SK-MEL-5 (cell line): ENCODE data around the gene ENTPD6. TPM values are rescaled to one million over a fixed set of nuclear protein-coding genes. Genes with fewer than 3 reads are reported as not detected.

Source experiments
- DNase-seq: peaks from one replicate; pipeline ENCODE4 v3.0.0-alpha.2; 2016; ENCODE audit warnings: low read depth, low spot score
- in situ Hi-C: cut with HindIII; loops from 2 replicates; pipeline ENCODE4 v1.10.0; 2016; ENCODE audit warnings: low sequenced_read_pairs, high pct_unique_total_duplicates, low pct_unique_long_range_greater_than_20kb
- total RNA-seq: library from RNA; depleted of rRNA; stranded (reverse); fragments of >200 nt; shearing (Covaris generic); gene quantifications from 2 replicates; pipeline ENCODE4 v1.2.3, GENCODE V29; 2014

The ENTPD6 gene
- total RNA-seq, 1 experiment from 2014 or later, result 236 TPM

- in situ Hi-C loops, result no loop called here
- no peak for DNase-seq
Observed at GRCh38 chr20:25217161-25218108, 21.9 kb downstream of the ENTPD6 start.

- in situ Hi-C loops, result no loop called here
- DNase-seq, result no peak
Observed at GRCh38 chr20:25218109-25218486, 22.6 kb downstream of the ENTPD6 start.

GRCh38 chr20:25218492-25218891, 23.0 kb downstream of the ENTPD6 start:
- in situ Hi-C loops, result no loop called here

DNA sequence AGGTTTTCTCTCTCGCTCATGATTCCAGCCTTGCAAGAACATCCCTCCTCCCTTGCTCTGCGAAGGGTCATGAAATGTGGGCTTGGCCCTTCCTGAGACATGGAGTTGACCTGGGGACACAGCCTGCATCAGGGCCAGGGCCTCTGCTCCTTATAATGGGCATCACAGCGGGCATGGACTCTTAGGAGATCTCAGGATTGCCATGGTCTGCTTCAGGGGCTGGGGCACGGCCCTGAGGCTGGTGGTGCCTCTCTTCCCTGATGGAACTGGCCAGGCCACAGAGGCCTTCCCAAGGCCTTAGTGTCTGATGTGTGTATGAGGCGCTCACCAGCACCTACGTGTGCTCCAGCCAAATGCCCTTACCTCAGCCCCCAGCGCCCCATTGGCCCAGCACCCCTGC, 23.9 kb downstream of the ENTPD6 start:
- in situ Hi-C loops, result no loop called here
- DNase-seq, result no peak

More at GRCh38 chr20:25218492-25218891, 23.0 kb downstream of the ENTPD6 start:
- no peak for DNase-seq

DNA sequence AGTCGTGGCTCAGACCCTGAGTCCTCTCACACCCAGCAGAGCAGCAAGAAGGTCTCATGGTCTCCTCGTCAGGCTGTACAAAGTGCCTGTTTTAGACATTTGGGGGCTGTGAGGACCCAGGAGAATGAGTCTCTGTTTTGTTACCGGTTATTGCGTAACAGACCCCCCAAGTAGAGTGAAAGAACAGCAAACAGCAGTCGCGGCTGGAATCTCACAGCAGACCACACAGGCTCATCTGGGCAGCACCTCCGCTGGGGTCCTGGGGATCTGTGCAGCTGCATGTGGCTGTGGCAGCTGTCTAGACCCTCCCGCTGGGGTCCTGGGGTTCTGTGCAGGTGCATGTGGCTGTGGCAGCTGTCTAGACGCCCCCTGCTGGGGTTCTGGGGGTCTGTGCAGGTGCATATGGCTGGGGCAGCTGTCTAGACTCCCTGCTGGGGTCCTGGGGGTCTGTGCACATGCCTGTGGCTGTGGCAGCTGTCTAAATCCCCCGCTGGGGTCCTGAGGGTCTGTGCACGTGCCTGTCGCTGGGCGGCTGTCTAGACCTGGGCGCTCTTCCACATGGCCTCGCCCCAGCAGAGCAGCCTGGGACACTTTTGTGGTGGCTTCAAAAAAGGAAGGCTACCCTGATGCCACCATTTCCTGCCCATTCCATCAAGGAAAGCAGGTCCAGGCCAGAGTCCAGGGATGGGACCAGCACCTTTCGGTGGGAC, 24.7 kb downstream of the ENTPD6 start:
- no peak for DNase-seq
- in situ Hi-C loops, result no loop called here

DNA sequence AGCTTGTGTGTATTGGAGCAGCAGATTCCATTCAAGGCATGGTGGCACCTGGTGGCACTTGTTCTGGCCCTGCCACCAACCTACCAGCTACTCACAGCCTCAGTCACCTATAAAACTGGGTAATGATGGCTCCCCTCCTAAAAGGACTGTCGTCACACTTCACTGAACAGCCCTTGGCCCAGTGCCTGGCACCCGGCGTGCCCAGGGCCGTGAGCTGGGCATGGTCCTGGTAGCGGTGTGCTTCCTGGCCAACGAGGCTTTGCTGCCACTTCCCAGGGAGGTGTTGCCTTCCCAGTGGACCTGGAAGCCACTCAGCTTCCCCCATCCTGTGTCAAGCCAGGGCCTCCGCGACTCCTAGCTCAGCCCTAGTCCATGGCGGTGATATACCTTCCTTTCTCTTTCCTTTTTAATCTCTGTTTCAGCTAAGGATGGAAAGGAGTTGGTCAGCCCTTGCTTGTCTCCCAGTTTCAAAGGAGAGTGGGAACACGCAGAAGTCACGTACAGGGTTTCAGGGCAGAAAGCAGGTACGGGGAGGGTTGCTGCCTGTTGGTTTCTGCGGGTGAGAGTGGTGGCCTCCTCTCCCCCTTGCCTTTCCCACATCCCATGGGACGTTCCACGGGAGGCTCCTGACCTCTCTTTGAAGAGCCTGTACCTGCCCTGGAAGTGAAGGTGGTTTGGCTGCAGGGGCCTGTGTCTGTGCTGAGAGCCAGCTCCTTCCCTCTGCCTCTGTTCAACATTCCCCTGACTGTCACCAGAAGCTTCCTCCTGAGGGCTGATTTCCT, 25.5 kb downstream of the ENTPD6 start:
- no peak for DNase-seq
- in situ Hi-C loops, result no loop called here

GRCh38 chr20:25221592-25222460, 26.3 kb downstream of the ENTPD6 start:
- no peak for DNase-seq
- in situ Hi-C loops, result no loop called here

DNA sequence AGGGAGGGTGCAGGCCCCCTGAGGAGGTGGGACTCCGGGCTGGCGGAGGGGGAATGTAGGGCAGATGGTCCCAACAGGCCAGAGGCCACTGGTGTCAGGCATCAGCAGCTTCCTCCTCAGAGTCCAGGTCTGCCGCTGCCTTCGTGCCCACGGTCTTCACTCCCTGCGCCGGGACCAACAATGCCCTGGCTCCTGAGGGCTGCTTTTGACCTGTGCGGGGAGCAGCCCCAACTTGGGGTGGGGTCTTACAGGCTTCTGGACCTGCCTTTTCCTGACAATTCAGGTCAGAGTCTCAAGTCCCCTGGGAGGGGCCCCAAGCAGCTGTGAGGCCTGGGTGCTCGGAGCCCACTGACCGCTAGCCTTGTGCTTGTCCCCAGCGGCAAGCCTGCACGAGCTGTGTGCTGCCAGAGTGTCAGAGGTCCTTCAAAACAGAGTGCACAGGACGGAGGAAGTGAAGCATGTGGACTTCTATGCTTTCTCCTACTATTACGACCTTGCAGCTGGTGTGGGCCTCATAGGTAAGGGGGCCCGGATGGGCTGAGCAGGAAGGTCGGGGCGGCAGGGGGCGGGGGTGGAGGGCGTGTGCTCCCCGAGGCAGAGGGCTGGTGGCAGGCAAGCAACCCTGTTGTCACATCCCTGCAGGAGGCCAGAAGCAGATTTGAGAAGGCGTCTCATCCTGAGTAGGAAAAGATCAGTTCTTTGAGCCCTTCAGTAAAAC, 27.1 kb downstream of the ENTPD6 start:
- DNase-seq, result no peak
- in situ Hi-C loops, result no loop called here

GRCh38 chr20:25223179-25223661, 27.7 kb downstream of the ENTPD6 start:
- peak; percentile 86 for DNase-seq
- in situ Hi-C loops, result no loop called here

GRCh38 chr20:25223765-25224720, 28.5 kb downstream of the ENTPD6 start:
- in situ Hi-C loops, result no loop called here
- no peak for DNase-seq

GRCh38 chr20:25224941-25225340, 29.4 kb downstream of the ENTPD6 start:
- no peak for DNase-seq

GRCh38 chr20:25225642-25226432, 30.3 kb downstream of the ENTPD6 start:
- no peak for DNase-seq
- in situ Hi-C loops, result no loop called here

More at GRCh38 chr20:25224941-25225340, 29.4 kb downstream of the ENTPD6 start:
- in situ Hi-C loops, result no loop called here

DNA sequence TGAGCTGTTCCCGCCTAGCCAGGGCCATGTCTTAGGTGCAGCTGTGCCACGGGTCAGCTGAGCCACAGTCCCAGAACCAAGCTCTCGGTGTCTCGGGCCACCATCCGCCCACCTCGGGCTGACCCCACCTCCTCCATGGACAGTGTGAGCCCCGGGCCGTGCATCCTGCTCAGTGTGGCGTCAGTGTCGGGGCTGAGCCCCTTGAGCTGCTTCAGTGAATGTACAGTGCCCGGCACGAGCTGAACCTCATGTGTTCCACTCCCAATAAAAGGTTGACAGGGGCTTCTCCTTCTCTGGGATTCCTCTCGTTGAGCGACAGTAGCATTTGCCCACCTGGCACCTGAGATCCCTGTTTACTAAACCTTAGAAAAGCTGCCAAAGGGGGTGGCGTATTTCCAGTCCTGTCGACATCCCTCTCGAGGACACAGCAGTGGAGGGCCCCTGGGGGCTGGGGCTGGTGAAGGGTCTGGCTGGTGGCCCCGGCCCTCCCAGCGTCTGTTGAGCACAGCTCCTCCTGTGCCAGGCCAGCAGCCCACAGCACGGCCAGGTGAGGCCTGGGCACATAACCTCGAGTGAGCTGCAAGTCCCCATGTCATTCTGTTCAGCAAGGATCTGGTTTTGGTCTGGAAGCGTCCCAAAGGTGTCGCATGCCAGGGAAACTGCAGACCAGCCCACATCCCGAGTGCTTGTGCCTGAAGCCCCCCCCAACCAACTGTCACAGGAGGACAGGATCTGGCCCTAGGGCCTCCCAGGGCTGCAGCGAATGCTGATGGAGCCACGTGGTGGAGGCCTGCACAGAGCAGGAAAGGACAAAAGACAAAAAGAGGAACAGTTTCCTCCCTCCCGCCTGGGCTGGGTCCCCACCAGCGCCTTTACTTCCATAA, 31.2 kb downstream of the ENTPD6 start:
- in situ Hi-C loops, result no loop called here
- no peak for DNase-seq

DNA sequence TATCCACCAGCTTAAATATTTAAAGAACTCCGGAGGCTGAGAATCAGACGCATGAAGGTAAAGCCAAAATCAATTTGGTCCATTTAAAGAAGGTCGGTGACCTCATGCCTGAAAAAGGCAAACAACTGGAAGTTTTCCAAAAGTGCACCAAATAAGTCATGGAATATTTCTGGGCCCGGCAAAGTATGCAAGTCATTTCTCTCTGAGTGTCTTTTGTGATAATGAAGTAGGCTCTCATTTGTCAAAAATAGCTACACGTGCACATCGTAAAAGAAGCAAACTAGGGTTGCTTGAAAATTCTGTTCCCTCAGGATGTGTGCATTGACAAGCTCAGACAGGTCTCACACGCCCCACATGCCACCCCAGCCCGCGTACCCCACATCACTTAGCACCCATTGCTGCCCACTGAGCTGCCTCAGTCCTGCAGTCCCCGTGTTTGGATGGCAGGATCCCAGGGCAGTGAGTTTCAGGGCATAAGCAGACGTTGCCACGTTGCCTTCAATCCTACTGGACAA, 31.9 kb downstream of the ENTPD6 start:
- in situ Hi-C loops, result no loop called here
- DNase-seq, result peak; percentile 43
